Measurements from ENCODE around the gene RTL5. TPM values are rescaled to one million over a fixed set of nuclear protein-coding genes. Genes with fewer than 3 reads are reported as not detected.
"Not testable (repeated sequence)": the region's sequence is repeated elsewhere in the genome, so short reads cannot be mapped to it uniquely, and the experiment has no call there.

Gene RTL5
- total RNA-seq = 2.5 TPM
- long read RNA-seq, full-length matches to known transcripts = 2 of 2 reads
- long read RNA-seq, partial matches to known transcripts = 0 of 2 reads
- long read RNA-seq, other reads (novel, unspliced or antisense) = 0 of 2 reads

- ATAC-seq (peak; percentile 98), DNase-seq (peak; percentile 88)
- intact Hi-C loops (cut with micrococcal nuclease) = no loop called here
These were observed at the start of gene RTL5 for GRCh38 chrX:72131317-72132294. RTL5 (minus strand) TSS chrX:72131915.

- ATAC-seq (no peak), DNase-seq (no peak)
- intact Hi-C loops (cut with micrococcal nuclease) = no loop called here
These were observed 48.8 kb upstream of the RTL5 start for GRCh38 chrX:72180539-72180938.

DNA sequence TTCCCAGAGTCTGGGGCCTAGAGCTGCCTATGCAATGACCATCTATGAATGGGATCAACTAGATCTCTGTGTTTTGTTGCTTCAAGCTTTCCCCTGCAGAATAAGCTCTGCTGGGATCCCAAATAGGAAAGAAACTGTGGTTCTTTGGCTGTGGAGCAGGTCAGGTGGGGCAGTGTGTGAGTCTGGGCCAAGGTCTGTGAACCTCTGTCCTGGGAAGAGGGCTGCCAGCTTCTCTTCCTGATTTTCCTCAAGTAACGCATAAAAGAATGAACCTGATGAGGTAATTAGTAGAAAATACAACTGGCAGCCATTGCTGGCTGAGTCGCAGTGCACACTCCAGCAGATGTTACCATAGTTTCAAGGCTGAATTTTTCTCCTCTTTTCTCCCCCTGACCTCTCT lies 45.3 kb upstream of the RTL5 start:
- ATAC-seq = no peak
- intact Hi-C loops (cut with micrococcal nuclease) = no loop called here

DNA sequence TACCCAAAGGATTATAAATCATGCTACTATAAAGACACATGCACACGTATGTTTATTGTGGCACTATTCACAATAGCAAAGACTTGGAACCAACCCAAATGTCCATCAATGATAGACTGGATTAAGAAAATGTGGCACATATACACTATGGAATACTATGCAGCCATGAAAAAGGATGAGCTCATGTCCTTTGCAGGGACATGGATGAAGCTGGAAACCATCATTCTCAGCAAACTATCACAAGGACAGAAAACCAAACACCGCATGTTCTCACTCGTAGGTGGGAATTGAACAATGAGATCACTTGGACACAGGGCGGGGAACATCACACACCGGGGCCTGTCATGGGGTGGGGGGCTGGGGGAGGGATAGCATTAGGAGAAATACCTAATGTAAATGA lies 44.6 kb upstream of the RTL5 start:
- DNase-seq; intact Hi-C loops (cut with micrococcal nuclease); ATAC-seq: not testable (repeated sequence)

More for the DNA sequence above, 45.3 kb upstream of the RTL5 start:
- DNase-seq = no peak

GRCh38 chrX:72169008-72169728 lies 37.5 kb upstream of the RTL5 start:
- intact Hi-C loops (cut with micrococcal nuclease) = no loop called here
- ATAC-seq (no peak), DNase-seq (no peak)

- ATAC-seq (no peak), DNase-seq (no peak)
- intact Hi-C loops (cut with micrococcal nuclease) = no loop called here
These were observed 33.8 kb upstream of the RTL5 start for GRCh38 chrX:72165551-72165950.

GRCh38 chrX:72159769-72160168 lies 28.1 kb upstream of the RTL5 start:
- intact Hi-C loops (cut with micrococcal nuclease) = no loop called here
- DNase-seq (no peak), ATAC-seq (no peak)

DNA sequence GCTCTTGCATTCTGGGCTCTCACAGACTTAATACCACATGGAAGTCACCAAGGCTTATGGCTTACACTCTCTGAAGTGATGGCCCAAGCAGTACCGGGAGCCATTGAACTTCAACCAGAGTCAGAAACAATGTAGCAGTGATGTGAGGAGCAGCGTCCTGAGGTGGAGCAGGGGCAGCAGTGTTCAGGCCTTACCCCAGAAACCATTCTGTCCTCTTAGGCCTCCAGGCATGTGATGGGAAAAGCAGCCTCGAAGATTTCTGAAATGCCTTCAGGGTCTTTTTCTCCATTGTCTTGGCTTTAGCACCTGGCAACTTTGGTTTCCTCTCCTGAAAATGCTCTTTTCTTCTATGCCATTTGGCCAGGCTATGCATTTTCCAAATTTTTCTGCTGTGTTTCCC lies 27.1 kb upstream of the RTL5 start:
- no peak for DNase-seq
- ATAC-seq = no peak
- intact Hi-C loops (cut with micrococcal nuclease) = no loop called here

DNA sequence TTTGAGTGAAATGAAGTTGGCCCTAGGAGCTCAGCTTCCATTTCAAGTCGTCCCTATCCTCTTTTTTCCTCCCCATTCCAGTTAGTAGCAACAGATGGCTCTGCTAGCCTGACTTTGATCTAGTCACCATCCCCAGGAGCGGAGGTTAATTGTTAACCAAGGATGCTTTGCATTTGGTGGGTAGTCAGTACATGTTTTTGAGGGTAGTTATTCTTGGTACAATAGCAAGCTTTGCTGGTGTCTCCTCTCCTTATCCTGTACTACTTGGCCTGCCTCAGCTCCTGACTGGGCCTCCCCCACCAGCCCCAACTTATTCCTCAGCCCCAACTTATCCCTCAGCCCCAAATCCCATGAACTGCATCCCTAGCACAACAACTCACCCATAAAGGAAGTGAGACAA lies 14.8 kb upstream of the RTL5 start:
- intact Hi-C loops (cut with micrococcal nuclease) = no loop called here
- no peak for ATAC-seq
- DNase-seq = no peak

DNA sequence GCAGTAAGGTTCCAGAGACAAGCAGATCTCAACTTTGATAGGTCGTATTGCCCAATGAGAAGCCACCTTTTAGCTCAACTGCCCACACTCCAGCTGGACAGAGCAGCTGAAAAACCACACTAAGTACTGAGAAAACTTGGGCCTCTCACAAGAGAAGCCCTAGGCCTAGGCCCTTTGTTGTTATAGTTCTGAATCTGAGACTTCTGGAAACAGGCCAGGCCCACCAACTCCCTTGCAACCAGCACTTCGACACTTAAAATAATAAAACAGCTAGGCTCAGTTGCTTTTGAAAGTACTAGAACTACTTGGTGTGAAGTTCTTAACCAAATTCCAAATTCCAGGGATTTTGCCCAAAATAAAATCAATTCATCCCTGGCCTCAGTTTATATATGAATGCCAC lies 13.5 kb upstream of the RTL5 start:
- DNase-seq (no peak), ATAC-seq (no peak)
- intact Hi-C loops (cut with micrococcal nuclease) = no loop called here

DNA sequence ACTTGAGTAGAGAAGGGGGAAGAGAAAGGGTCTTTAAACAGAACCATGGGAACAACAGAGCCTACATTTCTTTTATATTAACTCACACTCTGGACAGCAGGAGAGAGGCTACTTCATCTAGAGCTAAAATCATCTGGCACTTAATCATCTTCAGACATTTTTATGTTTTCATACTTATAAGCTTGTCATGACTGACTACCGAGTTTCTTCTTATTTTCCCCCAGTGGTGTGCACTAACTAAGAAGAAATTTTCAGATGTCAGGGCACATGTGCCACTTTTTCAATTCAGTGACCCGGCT lies 11.8 kb upstream of the RTL5 start:
- ATAC-seq (no peak), DNase-seq (no peak)
- intact Hi-C loops (cut with micrococcal nuclease) = no loop called here

DNA sequence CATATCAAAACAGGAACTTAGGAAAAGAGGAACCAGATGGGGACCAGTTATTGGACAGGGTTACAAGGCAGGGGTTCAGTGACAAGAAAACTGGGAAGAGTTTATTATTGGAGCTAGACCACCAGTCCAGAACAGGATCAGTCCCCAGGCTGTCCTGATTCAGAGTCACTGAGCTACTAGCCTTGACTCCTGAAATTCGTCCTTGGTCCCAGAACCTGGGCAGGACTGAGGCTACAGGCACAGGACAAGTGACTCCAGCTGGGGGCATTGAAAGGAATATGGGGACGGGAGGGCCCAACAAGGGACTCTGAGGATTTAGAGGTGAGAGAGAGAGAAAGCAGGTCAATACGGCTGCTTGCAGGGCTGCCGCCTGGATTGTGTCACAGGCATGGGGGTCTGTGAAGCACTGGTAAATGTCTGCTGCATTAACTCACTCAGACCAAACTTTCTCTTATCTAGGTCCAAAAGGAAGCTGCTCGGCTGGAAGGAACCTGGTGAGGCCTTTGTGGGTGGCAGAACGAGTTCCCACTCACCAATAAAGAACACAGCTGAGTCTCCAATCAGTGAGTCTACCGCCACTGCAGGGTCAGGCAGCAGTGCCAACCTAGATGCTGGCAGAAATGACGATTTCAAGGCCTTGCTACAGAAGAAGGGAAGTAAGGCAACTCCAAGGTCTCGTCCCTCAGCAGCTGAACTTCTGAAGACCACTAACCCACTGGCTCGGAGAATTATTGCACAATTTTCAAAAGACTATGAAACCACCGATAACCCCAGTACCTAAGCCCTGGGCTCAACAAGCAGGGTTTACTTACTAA lies 11.3 kb upstream of the RTL5 start:
- ATAC-seq = no peak
- intact Hi-C loops (cut with micrococcal nuclease) = no loop called here

DNA sequence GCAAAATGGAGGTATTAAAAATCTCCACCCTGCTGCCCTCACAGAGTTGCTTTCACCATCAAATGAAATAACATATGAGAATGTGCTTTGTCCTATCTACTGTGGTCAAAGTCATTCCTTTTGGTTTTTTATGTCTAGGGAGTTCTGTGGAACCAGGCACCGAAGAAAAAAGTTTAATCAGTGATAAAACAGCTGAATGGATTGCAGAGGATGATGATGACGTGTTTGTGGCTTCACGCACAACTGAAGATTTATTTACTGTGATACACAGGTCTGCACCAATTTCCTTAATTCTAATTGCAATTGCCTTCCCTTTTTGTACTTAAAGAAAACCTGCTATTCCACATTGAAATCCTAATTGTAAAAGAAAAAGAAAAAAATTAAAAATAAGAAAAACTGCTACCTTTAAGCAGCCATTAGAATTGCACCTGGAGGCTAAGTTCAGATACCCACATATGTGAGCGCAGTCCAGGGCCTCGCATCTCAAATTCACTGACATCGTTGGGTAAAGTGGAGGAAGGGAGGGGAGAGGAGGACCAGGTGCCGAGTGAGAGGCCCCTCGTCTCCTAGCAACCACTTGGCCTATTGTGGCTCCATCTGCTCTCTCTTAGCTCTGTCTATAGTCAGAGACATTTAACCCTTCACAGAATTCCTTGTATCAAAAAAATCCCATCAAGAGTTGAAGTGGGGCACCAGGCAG lies 10.5 kb upstream of the RTL5 start:
- ATAC-seq (no peak), DNase-seq (no peak)
- intact Hi-C loops (cut with micrococcal nuclease) = no loop called here

More for the DNA sequence above, 11.3 kb upstream of the RTL5 start:
- no peak for DNase-seq

- ATAC-seq (no peak), DNase-seq (no peak)
- intact Hi-C loops (cut with micrococcal nuclease) = no loop called here
These were observed 9.8 kb upstream of the RTL5 start for GRCh38 chrX:72141372-72142004.

- ATAC-seq (no peak), DNase-seq (no peak)
- intact Hi-C loops (cut with micrococcal nuclease) = no loop called here
These were observed 7.8 kb upstream of the RTL5 start for GRCh38 chrX:72139538-72139937.

- intact Hi-C loops (cut with micrococcal nuclease) = no loop called here
- ATAC-seq = no peak
- DNase-seq = no peak
These were observed 6.3 kb upstream of the RTL5 start for GRCh38 chrX:72137846-72138495.

DNA sequence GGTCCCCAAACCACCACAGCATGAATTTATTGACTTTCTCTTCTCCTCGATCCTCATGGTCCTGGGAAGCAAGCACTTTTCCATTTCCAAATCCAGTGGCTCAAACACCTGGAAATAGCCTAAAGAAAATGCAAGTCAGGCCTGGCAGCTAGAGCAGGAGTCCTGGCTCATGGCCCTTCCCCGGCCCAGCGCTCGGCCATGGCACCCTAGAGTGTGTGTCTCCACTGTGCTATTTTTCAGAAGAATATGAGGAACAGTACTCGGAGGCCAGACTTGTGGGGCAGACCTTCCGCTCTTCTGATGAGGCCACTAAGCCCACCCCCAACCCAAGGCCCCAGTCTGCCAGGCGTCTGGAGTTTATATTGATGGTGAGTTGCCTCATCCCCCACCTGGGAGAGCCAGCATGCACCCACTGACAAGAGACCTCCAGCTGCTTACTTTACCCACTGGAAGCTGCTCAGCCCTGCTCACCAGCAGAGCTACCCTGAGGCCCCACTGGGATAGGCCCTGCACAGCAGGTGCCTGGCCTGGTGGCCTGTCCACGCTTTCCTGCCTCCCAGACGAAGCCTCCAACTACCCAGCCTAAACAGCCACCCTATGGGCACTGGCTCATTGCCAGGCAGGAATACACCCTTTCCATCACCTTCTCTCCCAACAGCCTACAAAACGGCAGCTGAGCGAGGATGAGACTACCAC lies 2.3 kb upstream of the RTL5 start:
- intact Hi-C loops (cut with micrococcal nuclease) = no loop called here
- DNase-seq (no peak), ATAC-seq (no peak)
